HG02588 (cell line): ENCODE results near the gene CMSS1.
"Not testable (repeated sequence)": the region's sequence is repeated elsewhere in the genome, so short reads cannot be mapped to it uniquely, and the experiment has no call there.

ENCODE experiments used
- ATAC-seq: cut with Tn5 transposase; IDR thresholded peaks from one replicate; pipeline ENCODE4 v1.9.1; 2021; ENCODE audit warnings: mild to moderate bottlenecking, moderate library complexity; ENCODE audit not compliant: unreplicated experiment

Gene CMSS1

DNA sequence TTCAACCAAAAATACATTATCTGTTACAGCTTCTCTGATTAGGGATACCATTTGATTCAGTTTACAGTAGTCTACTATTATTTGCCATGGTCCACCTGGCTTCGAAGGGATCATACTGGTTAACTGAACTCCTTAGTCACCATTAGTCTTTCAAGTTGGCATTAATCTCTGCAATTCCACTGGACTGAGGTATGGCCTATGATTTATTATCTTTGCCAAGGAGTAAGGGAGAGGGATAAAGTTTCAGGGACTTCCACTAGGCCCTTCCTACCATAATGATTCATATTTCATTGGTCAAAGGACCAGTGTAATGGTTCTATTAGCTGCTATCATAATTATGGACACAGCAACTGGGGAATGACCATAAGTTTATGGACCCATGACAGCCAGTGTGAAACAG, 7.3 kb upstream of the CMSS1 start:
- no peak for ATAC-seq

DNA sequence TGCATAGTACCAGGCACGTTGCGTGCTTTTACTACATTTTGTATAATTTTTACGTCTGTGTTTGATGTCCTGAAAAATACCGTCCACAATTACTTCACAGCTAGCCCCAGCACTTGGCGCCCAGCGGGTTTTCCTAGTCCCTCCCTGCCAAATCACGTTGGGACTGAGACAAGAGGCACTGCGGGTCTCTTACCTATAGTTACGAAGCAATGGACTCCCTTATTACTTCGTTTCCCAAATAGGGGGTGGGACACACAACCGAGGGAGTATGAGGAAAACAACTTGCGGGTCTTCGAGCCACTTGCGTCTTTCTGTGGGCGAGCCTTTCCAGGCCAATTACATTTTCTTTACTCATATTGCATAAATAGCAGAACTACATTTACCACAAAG, 620 bp upstream of the CMSS1 start:
- no peak for ATAC-seq

DNA sequence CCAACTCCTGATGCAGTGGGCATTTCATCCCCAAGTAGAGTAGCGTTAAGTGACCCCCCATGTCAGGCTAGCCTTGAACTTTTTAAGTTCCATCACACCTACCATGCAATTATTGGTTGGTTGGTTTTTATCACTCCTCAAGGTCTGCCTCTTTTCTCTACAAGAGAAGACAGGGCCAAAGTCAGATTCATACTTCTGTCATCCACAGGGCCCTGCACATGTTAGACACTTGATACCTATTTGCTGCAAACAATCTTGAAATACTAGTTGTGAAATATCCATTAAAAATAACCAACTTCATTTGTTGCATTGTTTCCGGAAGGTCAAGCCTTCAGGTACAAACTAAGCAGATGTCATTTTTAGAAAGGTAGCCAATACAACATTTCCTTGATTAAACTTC, 1.2 kb downstream of the CMSS1 start:
- no peak for ATAC-seq

DNA sequence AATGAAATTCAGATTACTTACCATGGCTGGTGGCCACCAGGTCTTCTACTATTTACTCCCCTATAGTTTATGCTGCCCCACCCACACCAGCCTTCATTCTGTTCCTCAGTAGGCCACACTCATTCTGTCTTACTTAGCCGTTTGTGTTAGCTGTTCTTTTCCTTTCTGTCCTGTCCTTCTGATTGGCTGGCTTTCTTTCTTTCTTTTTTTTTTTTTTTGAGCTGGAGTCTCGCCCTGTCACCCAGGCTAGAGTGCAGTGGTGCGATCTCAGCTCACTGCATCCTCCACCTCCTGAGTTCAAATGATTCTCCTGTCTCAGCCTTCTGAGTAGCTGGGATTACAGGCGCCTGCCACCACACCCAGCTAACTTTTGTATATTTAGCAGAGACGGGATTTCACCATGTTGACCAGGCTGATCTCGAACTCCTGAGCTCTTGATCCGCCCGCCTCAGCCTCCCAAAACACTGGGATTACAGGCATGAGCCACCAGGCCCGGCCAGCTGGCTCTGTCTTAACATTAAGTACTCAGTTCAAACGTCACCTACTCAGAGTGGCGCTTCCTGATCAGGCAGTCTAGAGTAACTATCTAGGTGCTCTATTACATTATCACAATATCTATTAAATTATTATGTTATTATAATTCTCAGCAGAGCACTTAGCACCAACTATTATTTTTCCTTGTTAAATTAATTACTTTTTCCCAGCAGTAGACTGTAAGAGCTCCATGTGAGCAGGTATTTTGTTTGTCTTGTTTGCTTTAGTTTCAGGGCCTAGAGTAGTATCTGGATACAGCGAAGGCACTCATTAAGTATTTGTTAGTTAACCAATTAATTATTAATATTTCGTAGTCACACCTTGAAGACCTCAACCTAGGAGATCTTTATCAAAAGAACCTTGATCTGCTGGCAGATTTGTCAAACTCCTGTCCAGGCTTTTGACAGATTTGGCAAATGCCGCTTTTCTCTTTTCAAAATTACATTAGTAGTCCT, 6.4 kb downstream of the CMSS1 start:
- no peak for ATAC-seq

DNA sequence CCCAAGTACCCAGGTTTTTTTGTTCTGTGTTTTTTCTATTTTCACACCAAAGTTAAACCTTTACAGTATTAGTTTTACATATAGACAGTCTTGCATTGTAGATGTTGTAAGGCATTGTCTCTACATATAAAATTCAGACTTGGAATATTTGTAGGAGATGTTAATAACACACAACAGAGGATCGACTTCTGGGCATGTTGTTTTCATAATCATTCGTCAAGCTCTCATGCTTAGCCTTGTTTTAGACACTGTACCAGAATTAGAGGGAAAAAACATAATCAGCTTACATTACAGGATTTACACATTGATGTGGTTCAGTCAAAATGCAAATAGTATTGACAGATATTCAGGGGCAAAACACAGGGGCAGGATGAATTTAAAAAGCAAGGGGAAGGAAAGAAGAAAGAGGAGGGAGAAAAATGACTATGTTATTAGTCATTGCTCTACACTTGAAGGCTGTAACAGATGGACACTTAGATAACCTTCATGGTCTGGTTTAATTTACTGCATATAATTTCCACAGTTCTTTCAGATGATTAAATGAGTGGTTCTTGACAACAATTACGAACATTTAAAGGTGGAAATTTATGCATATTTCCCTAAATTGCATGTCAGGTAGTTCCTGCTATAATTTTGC, 7.5 kb downstream of the CMSS1 start:
- ATAC-seq, result no peak

DNA sequence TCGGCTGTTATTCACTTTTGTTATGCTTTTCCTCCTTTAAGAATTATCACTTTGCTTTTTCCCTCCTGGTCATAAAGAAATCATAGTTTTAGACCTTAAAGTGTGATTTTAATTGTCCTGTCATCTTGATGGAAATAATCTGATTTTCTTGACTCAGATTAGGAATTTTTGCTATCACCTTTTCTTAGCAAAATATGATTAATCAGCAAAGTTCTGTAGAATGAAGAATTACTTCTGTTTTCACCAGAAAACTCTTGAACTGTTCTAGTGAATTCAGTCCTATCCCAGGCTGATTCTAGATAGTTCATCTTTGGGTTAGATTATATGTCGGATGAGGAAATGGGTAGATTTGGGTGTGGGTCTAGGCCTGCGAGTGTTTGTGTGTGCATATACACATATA, 12.2 kb downstream of the CMSS1 start:
- ATAC-seq, result no peak

DNA sequence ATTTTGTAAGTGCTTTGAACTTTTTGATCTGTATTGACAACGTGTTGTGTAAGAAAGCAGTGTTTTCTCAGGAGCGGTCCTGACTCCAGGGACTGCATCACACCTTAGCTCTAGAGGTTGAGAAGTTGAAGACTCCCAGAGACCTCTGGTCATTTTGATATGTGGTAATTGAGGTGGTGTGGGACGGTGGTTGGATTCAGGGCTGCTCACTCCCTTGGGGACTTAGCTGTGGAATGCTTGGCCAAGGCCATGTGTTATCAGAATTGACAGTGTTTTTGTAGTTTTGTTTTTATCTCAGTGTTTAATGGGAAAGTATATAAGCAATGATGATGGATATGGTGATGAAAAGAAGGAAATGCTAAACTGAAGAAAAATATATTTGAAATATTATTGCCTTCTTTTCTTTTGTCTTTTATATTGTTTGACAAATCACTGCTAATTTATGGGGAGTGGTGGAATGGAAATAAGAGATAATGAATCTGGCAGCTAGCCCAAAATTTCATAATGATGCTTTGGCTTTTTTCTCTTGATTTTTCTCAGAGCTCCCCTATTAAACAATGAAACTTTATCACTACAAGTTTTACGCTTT, 16.0 kb downstream of the CMSS1 start:
- ATAC-seq, result no peak

DNA sequence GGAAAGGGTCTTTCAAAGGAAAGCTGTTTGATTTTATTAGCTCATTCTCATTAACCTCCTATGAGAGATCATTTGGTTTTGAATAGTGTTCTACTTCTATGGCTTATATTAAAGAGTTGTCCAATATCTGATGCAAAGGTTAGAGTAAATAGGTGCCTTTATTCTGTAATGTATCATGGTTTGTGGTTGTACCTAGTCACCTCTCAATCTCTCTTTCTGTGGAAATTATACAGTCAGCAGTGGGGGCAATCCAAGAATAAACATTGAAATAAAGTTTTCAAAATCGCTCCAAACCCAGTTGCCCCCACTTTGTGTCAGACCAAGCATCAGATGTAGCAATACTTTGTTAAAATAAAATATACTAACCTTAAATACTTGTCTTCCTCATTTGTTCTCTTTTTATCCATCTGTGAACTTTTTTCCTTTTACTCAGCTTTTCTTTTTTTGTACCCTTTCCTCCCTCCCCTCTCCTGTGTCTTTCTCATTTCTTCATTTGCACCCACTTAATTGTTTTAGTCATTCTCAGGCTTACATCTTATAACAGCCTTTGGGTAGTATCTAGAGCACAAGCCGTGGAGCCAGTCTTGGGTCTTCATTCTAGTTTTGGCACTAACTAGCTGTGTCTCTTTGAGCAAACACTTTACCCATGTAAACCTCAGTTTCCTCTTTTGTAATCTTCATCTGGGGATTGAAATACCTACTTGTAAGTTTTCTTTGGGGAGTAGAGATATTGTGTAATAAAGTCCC, 16.7 kb downstream of the CMSS1 start:
- no peak for ATAC-seq

DNA sequence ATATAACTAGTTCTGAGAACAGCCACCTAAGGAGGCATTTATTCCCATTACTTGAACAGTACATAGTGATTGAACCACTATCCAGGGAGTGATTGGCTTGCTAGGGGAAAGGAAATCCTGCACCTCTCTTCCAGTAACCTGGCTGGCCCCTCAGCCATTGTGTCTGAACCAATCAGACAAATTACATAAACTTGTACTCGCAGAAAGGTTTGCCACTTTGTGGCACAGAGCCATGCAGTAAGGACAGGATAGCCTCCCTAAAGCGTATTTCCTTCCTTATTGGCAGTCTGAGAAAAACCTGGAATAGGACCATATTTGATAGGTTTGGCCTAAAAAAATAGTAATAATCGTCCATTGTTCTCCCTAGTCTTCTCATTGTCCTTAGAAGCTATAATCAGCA, 19.0 kb downstream of the CMSS1 start:
- no peak for ATAC-seq

DNA sequence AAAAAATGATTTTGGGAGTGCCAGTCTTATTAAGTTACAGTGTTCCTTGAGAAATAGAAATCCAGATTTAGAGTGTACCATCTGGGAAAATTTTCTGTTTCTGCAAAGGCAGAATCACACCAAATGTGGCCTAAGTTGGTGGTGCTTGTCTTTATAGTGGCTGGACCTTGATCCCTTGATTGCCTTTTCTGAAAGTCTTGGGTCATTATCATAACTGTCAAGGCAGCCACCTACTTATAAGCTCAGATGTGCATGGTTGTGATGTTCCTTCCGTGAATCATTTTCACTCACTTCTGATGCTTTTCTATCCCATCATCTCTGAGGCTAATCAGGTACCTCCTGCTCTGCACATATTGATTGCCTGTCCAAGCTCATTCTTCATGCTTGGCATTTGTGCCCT, 20.1 kb downstream of the CMSS1 start:
- no peak for ATAC-seq

DNA sequence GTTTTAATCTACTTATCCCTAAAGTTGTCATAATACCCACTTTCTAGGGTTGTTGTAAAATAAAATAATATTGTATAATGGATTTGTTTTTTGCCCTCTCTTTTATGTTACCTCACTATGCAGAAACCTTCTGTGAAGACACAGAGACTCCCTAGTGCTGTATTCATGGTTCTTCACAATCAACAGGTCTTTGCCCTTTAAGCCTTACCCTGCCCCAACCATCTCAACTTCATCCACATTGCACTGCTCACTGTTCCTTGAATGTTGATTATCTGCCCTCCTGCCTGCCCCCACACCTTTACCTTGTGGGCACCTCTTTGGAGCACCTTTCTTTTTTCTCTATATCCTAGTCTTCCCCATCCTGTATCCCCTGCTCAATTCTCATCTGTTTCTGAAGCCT, 21.1 kb downstream of the CMSS1 start:
- ATAC-seq, result no peak

DNA sequence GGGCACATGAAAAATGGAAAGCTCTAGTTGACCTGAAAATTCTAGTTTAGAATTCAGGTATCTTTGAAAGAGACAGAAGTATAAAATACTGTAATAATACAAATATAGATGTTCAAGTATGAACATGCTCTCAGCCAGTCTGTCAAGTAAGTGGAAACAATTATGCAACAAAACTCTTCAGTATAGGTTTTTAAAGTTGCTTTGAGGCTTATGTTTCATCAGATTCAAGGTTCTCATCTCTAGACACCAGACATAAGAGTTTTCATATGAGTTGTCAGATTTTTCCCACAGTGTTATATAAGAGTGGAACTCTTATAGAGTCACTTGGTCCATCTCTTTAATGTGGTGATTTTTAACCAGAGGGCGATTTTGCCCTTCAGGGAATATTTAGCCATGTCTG, 22.0 kb downstream of the CMSS1 start:
- no peak for ATAC-seq

DNA sequence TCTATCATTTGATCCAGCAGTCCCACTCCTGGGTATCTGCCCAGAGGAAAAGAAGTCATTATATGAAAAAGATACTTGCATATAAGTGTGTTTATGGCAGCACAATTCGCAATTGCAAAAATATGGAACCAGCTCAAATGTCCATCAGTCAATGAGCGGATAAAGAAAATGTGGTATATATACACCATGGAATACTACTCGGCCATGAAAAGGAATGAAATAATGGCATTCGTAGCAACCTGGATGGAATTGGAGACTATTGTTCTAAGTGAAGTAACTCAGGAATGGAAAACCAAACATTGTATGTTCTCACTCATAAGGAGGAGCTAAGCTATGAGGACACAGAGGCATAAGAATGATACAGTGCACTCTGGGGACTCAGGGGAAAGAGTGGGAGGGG, 24.3 kb downstream of the CMSS1 start:
- ATAC-seq, result not testable (repeated sequence)

DNA sequence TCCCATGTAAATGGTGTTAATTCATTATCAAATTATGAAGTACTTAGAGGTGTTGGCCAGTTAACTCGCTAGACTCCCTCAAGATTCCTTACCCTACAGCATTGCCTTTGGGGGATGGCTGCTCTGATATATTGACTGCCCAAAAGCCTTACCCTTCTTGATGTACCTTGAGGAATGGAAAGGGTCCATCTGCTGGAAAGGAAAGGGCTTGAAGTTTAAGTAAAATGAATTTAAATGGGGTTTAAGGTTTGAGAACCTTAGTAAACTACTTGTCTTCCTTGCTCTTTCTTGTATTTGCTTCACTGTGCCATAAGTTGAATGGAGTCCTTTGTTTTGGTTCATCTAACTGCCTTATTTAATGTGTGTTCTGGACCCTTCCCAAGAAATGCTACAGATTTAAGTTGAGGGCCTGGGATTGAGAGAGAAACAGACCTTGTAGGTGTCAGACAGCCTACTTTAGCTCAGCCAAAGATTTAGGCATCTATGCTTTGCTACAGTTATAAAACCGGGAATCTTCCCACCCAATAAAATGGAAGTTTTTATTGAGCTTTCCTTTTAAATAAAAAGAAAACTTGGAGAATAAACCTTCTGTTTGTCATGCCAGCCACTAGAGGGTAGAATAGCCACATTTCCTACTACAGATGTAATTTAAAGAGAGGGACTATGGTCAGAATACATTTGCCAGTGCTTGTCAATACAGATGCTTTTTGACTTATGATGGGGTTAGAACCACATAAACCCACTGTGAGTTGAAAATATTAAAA, 25.3 kb downstream of the CMSS1 start:
- no peak for ATAC-seq

DNA sequence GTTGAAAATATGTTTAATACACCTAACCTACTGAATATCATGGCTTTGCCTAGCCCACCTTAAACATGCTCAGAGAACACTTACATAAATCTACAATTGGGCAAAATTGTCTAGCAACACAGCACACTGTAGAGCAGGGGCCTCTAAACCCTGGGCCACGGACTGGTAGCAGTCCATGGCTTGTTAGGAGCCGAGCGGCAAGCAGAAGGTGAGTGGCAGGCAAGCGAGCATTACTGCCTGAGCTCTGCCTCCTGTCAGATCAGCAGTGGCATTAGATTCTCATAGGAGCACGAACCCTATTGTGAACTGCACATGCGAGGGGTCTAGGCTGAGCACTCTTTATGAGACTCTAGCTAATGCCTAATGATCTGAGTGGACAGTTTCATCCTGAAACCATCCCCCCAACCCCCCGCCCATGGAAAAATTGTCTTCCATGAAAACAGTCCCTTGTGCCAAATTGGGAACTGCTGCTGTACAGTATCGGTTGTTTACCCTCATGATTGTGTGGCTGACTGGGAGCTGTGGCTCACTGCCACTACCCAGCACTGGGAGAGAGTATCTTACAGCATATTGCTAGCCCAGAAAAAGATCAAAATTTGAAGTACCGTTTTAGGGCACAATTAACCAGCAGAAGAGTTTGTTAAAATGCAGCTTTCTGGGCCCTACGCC, 26.1 kb downstream of the CMSS1 start:
- ATAC-seq, result no peak

DNA sequence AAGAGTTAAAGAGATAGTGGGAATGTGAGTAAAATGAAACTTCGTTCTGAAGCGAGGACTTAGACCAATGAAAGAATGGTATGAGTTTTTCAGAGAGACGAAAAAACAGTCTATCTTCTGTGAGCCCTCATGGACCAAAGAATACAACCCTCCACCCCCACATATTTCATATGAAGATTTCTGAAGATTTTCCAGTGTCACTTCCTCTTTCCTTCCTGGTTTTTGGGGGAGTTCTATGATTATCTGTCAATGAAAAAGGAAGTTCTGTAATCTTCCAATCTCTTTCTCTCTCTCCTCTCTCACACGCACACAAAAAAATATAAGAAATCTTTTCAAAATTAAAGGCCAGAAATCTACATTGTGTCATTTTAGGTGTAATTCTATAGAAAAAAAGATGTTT, 27.7 kb downstream of the CMSS1 start:
- ATAC-seq, result no peak

DNA sequence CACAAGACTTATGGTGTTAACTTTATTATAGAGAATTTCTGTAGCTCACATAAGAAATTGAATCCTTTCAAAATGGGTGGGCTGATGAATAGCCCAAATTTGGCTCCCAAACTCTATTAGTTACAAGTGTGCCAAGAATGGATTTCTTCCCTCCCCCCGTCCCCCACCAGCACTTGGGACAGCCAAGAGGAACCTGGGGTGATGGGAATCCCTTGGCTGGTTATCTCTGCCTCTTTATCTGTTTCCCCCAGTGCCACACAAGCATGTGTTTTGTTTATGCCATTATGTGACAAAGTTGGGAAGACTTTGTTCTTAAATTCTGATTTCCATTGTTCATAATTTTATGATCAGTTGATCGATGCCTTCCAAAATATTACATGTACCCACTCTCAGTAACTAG, 28.3 kb downstream of the CMSS1 start:
- ATAC-seq, result no peak

DNA sequence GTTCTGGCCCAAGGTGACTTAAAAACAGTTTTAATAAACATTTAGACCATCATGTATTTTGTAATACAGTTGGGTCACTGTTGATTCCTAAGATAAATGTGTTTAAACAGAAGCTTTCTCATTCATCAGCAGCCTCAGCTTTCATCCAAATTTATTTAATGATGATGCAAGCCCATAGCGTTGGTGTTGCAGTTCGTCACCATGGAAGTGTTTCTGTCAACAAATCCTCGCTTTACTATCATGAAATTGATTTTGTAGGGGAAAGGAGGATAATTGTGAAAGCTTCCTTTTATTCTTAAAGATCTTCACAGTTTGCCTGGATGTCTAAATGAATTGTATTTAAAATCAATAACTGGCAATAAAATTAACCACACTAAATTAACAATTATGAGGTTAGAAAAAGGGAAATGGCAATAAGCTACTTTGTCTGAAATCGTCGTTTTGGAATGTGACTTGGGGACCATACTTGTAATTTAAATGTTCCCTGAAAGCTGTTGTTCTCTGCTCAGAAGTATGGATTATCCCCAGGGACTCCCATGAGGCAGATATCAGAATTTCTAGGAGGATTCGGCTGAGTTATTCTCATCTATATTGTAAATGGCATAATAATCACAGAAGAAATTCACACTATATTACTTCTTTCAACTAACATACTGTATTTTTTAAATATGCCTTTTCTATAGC, 29.0 kb downstream of the CMSS1 start:
- no peak for ATAC-seq

DNA sequence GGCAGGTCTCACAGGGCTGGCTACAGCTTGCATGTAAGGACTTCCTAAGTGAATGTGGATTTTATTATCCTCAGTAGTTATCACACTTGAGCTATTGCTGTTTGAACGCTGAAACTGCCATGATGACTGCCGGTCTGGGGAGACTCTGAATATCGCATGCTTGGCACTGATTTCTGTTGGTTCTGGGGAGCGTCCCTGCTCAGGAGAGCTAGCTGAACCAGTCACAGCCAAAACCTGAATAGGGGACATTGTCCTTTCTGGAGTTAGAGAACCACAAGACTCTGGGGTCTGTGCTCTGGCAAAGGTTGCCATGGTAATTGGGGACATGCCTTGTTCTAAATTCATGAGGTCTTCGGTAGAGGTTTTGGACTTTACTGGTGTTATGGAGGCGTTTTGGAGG, 30.8 kb downstream of the CMSS1 start:
- no peak for ATAC-seq
